ENCODE results near the gene SLC26A11.

The SLC26A11 gene

DNA sequence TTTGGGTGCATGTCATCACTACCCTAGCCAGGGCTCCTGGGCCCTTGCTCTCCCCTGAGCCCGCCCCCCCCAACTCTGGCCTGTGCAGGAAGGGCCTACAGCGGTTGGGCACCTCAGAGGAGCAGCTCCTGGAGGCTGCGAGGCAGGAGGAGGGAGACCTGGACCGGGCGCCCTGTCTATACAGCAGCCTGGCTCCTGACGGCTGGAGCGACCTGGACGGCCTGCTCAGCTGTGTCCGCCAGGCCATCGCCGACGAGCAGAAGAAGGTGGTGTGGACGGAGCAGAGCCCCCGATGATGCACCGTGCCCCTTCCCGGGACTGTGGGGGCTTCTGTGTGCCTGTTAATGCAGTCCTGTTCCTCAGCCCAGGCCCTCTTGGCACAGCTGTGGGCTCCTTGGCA lies 12.2 kb upstream of the SLC26A11 start:
- TF ChIP-seq, protein P1, sequence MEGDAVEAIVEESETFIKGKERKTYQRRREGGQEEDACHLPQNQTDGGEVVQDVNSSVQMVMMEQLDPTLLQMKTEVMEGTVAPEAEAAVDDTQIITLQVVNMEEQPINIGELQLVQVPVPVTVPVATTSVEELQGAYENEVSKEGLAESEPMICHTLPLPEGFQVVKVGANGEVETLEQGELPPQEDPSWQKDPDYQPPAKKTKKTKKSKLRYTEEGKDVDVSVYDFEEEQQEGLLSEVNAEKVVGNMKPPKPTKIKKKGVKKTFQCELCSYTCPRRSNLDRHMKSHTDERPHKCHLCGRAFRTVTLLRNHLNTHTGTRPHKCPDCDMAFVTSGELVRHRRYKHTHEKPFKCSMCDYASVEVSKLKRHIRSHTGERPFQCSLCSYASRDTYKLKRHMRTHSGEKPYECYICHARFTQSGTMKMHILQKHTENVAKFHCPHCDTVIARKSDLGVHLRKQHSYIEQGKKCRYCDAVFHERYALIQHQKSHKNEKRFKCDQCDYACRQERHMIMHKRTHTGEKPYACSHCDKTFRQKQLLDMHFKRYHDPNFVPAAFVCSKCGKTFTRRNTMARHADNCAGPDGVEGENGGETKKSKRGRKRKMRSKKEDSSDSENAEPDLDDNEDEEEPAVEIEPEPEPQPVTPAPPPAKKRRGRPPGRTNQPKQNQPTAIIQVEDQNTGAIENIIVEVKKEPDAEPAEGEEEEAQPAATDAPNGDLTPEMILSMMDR (conservative IDR thresholded peaks at IDR 0.05) = no peak

GRCh38 chr17:80209765-80210164 lies 10.5 kb upstream of the SLC26A11 start:
- TF ChIP-seq, protein P1 (conservative IDR thresholded peaks at IDR 0.05) = no peak
- no peak overlapping the region for H3K27ac ChIP-seq

More for the DNA sequence above, 12.2 kb upstream of the SLC26A11 start:
- H3K27ac ChIP-seq = no peak overlapping the region

DNA sequence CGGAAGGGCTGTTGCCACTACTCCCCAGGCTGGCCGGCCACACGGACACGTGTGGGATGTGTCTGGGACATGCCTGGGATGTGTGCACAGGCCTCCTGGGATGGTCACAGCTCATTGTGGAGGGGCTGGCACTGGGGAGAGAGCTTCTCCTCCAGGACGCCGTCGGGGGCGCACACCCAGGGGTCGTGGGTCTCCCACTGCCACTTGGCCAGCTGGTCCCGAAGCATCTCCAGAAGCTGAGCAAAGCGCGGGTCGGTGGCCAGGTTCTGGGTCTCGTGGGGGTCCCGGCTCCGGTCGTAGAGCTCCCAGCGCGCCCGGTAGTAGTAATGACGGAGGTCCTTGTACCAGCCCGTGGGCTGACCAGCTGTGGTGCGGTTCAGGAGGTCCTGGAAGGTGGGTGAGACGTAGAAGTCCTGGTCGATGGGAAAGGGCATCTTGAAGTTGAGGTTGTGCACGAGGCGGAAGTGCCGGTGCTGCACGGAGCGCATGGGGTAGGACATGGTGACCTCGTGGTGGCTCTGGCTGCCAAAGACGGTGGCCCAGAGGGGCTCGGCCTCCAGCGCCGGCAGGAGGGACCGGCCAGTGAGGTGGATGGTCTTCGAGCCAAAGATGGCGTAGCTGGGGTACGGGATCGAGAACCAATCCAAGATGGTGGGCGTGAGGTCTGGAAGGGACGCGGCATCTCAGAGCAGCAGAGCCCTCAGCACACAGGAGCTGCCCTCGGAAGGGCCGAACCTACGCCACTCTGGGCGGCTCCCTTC lies 9.7 kb upstream of the SLC26A11 start:
- TF ChIP-seq, protein P1 (conservative IDR thresholded peaks at IDR 0.05) = no peak
- H3K27ac ChIP-seq = no peak overlapping the region

GRCh38 chr17:80212109-80212508 lies 8.1 kb upstream of the SLC26A11 start:
- no peak overlapping the region for H3K27ac ChIP-seq
- TF ChIP-seq, protein P1 (conservative IDR thresholded peaks at IDR 0.05) = no peak

- TF ChIP-seq, protein P1 (conservative IDR thresholded peaks at IDR 0.05) = no peak
- no peak overlapping the region for H3K27ac ChIP-seq
These were observed 7.7 kb upstream of the SLC26A11 start for GRCh38 chr17:80212511-80212910.

GRCh38 chr17:80212962-80213642 lies 7.1 kb upstream of the SLC26A11 start:
- no peak overlapping the region for H3K27ac ChIP-seq
- TF ChIP-seq, protein P1 (conservative IDR thresholded peaks at IDR 0.05) = no peak

GRCh38 chr17:80213643-80213975 lies 6.6 kb upstream of the SLC26A11 start:
- H3K27ac ChIP-seq = no peak overlapping the region
- TF ChIP-seq, protein P1 (conservative IDR thresholded peaks at IDR 0.05) = no peak
